OCI-LY7 (cell line): ENCODE results near the gene LAMB3. TPM values are rescaled to one million over a fixed set of nuclear protein-coding genes. Genes with fewer than 3 reads are reported as not detected.

Experiments
- BruUV-seq: library from RNA; stranded (reverse); fragments of 400-500 nt; replicated peaks from 2 replicates; lab custom pipeline; 2021; lab: Mats Ljungman, UMichigan
- CTCF ChIA-PET: fragments of 300-600 bp; sonication (Branson Sonifier 250); formaldehyde crosslinking; loops from one replicate; lab custom pipeline; 2022; ENCODE audit warnings: antibody characterized with exemption; ENCODE audit not compliant: unreplicated experiment; lab: Charles Lee
- POLR2A ChIA-PET: fragments of 300-600 bp; sonication (Branson Sonifier 250); formaldehyde crosslinking; loops from one replicate; lab custom pipeline; 2022; ENCODE audit warnings: antibody characterized with exemption; lab: Charles Lee
- DNase-seq: peaks from one replicate; pipeline ENCODE4 v3.0.0-alpha.2; 2015; ENCODE audit warnings: low spot score
- H2AFZ ChIP-seq: fragments of 200-600 bp; sonication (generic), shearing (Covaris generic); 2 replicates; pipeline ENCODE4 v1.6.1; 2014; ENCODE audit warnings: mild to moderate bottlenecking, antibody characterized with exemption, low read length, moderate library complexity
- H3K27ac ChIP-seq: fragments of 200-600 bp; sonication (generic); 2 replicates; pipeline ENCODE4 v1.5.1; 2014; ENCODE audit warnings: mixed run types, low read depth, mild to moderate bottlenecking, moderate library complexity, low read length, inconsistent platforms; ENCODE audit not compliant: poor library complexity, severe bottlenecking
- H3K36me3 ChIP-seq: fragments of 200-600 bp; sonication (generic); 2 replicates; pipeline ENCODE4 v1.6.1; 2014; ENCODE audit warnings: mild to moderate bottlenecking, antibody characterized with exemption, low read length, moderate library complexity, mixed read lengths; ENCODE audit not compliant: insufficient read depth
- H3K4me1 ChIP-seq: fragments of 200-600 bp; sonication (generic); 2 replicates; pipeline ENCODE4 v1.5.1; 2014; ENCODE audit warnings: mild to moderate bottlenecking, low read length; ENCODE audit not compliant: insufficient read depth, poor library complexity, severe bottlenecking
- H3K4me2 ChIP-seq: fragments of 200-600 bp; sonication (generic); 2 replicates; pipeline ENCODE4 v1.6.1; 2014; ENCODE audit warnings: mild to moderate bottlenecking, low read length
- H3K4me3 ChIP-seq: fragments of 200-600 bp; sonication (generic); 2 replicates; pipeline ENCODE4 v1.5.1; 2014; ENCODE audit warnings: mild to moderate bottlenecking, low read depth, low read length; ENCODE audit not compliant: poor library complexity, severe bottlenecking
- H3K79me2 ChIP-seq: fragments of 200-600 bp; sonication (generic); 2 replicates; pipeline ENCODE4 v1.6.1; 2016; ENCODE audit warnings: low read depth, mild to moderate bottlenecking, low read length, moderate library complexity, mixed read lengths; ENCODE audit not compliant: insufficient read depth
- H3K9me2 ChIP-seq: fragments of 200-600 bp; sonication (generic); 2 replicates; pipeline ENCODE4 v1.6.1; 2016; ENCODE audit warnings: mild to moderate bottlenecking, low read length, mixed read lengths; ENCODE audit not compliant: insufficient read depth
- H3K9me3 ChIP-seq: fragments of 200-600 bp; sonication (generic); 2 replicates; pipeline ENCODE4 v1.6.1; 2014; ENCODE audit warnings: mild to moderate bottlenecking, mixed run types, low read length, mixed read lengths
- H4K20me1 ChIP-seq: fragments of 200-600 bp; sonication (generic); 2 replicates; pipeline ENCODE4 v1.6.1; 2014; ENCODE audit warnings: mild to moderate bottlenecking, antibody characterized with exemption, low read length, moderate library complexity, mixed read lengths; ENCODE audit not compliant: insufficient read depth
- EZH2phosphoT487 ChIP-seq: fragments of 200-600 bp; sonication (generic); IDR thresholded peaks from 2 replicates; pipeline ENCODE4 v1.6.1; 2018; ENCODE audit warnings: low read depth, borderline replicate concordance, mild to moderate bottlenecking, mixed run types, antibody characterized with exemption, low read length, moderate library complexity, mixed read lengths
- intact Hi-C: fragments of 100-400 bp; cut with micrococcal nuclease; formaldehyde crosslinking; loops from one replicate; pipeline ENCODE4 v1.10.0; 2022; ENCODE audit not compliant: unreplicated experiment
- total RNA-seq, 2 experiments: library from RNA; depleted of rRNA in 1 of 2; stranded (reverse); fragments of >200 nt in 1 of 2; shearing (Covaris generic) in 1 of 2; gene quantifications; 2 replicates each; pipeline ENCODE4 v1.2.3, GENCODE V29; 2014 to 2022
- TF ChIP-seq, protein P1 (sequence below): fragments of 200-600 bp; sonication (generic); conservative IDR thresholded peaks from 2 replicates; pipeline ENCODE4 v1.5.1; 2014; ENCODE audit warnings: mild to moderate bottlenecking, antibody characterized with exemption, low read length, moderate library complexity, mixed read lengths

Gene LAMB3
- total RNA-seq, 2 experiments from 2014 or later, result 0.41 to 0.46 TPM

DNA sequence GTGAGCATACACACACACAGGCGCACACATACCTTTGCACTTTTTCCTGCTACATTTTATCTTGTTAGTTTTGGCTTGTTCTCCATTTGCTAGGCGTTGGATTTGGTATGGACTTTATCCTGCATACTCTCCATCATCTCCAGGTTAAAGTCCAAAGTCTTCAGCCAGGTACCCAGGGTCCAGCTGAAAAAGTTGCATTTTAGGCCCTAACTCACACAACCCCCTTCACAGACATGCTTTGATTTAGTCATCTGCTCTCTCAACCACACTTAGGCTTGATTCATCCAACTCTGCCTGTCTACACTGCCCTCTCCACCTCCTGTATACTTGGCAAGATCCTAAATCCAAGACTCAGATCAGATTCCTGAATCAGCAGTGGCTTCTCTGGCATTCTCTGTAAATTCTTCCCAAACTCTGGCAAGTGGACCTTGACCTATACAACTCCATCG is 10.7 kb upstream of the LAMB3 start:
- intact Hi-C loops, result no loop called here
- H3K79me2 ChIP-seq, result no peaks in the 10 kb centered on the region
- H3K9me2 ChIP-seq, result no peaks in the 10 kb centered on the region
- no peaks in the 10 kb centered on the region for H3K4me1 ChIP-seq
- H3K36me3 ChIP-seq, result no peaks in the 10 kb centered on the region
- DNase-seq, result no peak
- CTCF ChIA-PET, result no interaction called here
- TF ChIP-seq, protein P1, sequence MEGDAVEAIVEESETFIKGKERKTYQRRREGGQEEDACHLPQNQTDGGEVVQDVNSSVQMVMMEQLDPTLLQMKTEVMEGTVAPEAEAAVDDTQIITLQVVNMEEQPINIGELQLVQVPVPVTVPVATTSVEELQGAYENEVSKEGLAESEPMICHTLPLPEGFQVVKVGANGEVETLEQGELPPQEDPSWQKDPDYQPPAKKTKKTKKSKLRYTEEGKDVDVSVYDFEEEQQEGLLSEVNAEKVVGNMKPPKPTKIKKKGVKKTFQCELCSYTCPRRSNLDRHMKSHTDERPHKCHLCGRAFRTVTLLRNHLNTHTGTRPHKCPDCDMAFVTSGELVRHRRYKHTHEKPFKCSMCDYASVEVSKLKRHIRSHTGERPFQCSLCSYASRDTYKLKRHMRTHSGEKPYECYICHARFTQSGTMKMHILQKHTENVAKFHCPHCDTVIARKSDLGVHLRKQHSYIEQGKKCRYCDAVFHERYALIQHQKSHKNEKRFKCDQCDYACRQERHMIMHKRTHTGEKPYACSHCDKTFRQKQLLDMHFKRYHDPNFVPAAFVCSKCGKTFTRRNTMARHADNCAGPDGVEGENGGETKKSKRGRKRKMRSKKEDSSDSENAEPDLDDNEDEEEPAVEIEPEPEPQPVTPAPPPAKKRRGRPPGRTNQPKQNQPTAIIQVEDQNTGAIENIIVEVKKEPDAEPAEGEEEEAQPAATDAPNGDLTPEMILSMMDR, result no peak
- no peak for TF ChIP-seq EZH2phosphoT487
- H3K4me3 ChIP-seq, result no peak overlapping the region
- BruUV-seq, result no TSS peak
- H3K27ac ChIP-seq, result no peak overlapping the region
- no peak overlapping the region for H3K4me2 ChIP-seq
- H4K20me1 ChIP-seq, result no peaks in the 10 kb centered on the region
- POLR2A ChIA-PET, result no interaction called here
- no peak overlapping the region for H2AFZ ChIP-seq
- no peaks in the 10 kb centered on the region for H3K9me3 ChIP-seq

- H2AFZ ChIP-seq, result no peak overlapping the region
- no peak for TF ChIP-seq EZH2phosphoT487
- TF ChIP-seq, protein P1, result no peak
- H3K4me1 ChIP-seq, result no peaks in the 10 kb centered on the region
- no peaks in the 10 kb centered on the region for H3K9me2 ChIP-seq
- ChIA-PET CTCF (no interaction called here), POLR2A (interaction anchor here (0.6 kb wide), 1 partner anchor 395 kb away, joined by 3 read pairs; no protein-coding TSS in a partner anchor)
- H3K9me3 ChIP-seq, result no peaks in the 10 kb centered on the region
- H3K79me2 ChIP-seq, result no peaks in the 10 kb centered on the region
- intact Hi-C loops, result no loop called here
- no peak for DNase-seq
- no peak overlapping the region for H3K27ac ChIP-seq
- no TSS peak for BruUV-seq
- no peak overlapping the region for H3K4me3 ChIP-seq
- no peaks in the 10 kb centered on the region for H3K36me3 ChIP-seq
- H3K4me2 ChIP-seq, result no peak overlapping the region
- no peaks in the 10 kb centered on the region for H4K20me1 ChIP-seq
Observed at GRCh38 chr1:209661071-209661470, 8.8 kb upstream of the LAMB3 start.

- POLR2A ChIA-PET, result no interaction called here
- Histone ChIP-seq H2AFZ (no peak overlapping the region), H3K9me3 (no peaks in the 10 kb centered on the region), H4K20me1 (no peaks in the 10 kb centered on the region), H3K4me3 (no peak overlapping the region), H3K27ac (no peak overlapping the region), H3K36me3 (no peaks in the 10 kb centered on the region), H3K4me1 (no peaks in the 10 kb centered on the region), H3K4me2 (no peak overlapping the region), H3K9me2 (no peaks in the 10 kb centered on the region), H3K79me2 (no peaks in the 10 kb centered on the region)
- intact Hi-C loops, result no loop called here
- CTCF ChIA-PET, result no interaction called here
- no TSS peak for BruUV-seq
- TF ChIP-seq EZH2phosphoT487, result no peak
- TF ChIP-seq, protein P1, result no peak
- DNase-seq, result no peak
Observed at GRCh38 chr1:209659909-209660308, 7.7 kb upstream of the LAMB3 start.
